Mesothelial cell of epicardium (in vitro differentiated cells): ENCODE results near the gene ST6GAL1. TPM values are rescaled to one million over a fixed set of nuclear protein-coding genes. Genes with fewer than 3 reads are reported as not detected.
A peak's percentile ranks its signal among the peaks of the same experiment; 100 is the strongest.
"Not testable (repeated sequence)": the region's sequence is repeated elsewhere in the genome, so short reads cannot be mapped to it uniquely, and the experiment has no call there.

Experiments used
- DNase-seq, 2 experiments: peaks; one replicate each; pipeline ENCODE4 v3.0.0; 2021; ENCODE audit warnings: low spot score in 2 of 2; ENCODE audit not compliant: unreplicated experiment in 2 of 2
- H3K27ac Mint-ChIP-seq: 2 replicates; pipeline ENCODE4 v1.8.0; 2021; ENCODE audit warnings: mixed read lengths
- H3K27me3 Mint-ChIP-seq: 2 replicates; pipeline ENCODE4 v1.8.0; 2021; ENCODE audit warnings: low read depth, mixed read lengths
- H3K36me3 Mint-ChIP-seq: 2 replicates; pipeline ENCODE4 v1.8.0; 2021; ENCODE audit warnings: mixed read lengths
- H3K4me1 Mint-ChIP-seq: 2 replicates; pipeline ENCODE4 v1.8.0; 2021; ENCODE audit warnings: mixed read lengths
- H3K4me3 Mint-ChIP-seq: 2 replicates; pipeline ENCODE4 v1.8.0; 2021; ENCODE audit warnings: mild to moderate bottlenecking, moderate library complexity, mixed read lengths
- H3K9me3 Mint-ChIP-seq: 2 replicates; pipeline ENCODE4 v1.8.0; 2021; ENCODE audit warnings: mixed read lengths
- total RNA-seq: library from RNA; stranded (reverse); gene quantifications from 3 replicates; pipeline ENCODE4 v1.2.1, GENCODE V29; 2021
- TF ChIP-seq, protein P1 (sequence below): fragments of 200-600 bp; sonication (generic); IDR thresholded peaks from one replicate; pipeline ENCODE4 v1.5.0; 2021; ENCODE audit warnings: antibody characterized with exemption; ENCODE audit not compliant: unreplicated experiment

ST6GAL1 gene
- total RNA-seq, 1 donor from 2014 or later: 50.3 TPM

DNA sequence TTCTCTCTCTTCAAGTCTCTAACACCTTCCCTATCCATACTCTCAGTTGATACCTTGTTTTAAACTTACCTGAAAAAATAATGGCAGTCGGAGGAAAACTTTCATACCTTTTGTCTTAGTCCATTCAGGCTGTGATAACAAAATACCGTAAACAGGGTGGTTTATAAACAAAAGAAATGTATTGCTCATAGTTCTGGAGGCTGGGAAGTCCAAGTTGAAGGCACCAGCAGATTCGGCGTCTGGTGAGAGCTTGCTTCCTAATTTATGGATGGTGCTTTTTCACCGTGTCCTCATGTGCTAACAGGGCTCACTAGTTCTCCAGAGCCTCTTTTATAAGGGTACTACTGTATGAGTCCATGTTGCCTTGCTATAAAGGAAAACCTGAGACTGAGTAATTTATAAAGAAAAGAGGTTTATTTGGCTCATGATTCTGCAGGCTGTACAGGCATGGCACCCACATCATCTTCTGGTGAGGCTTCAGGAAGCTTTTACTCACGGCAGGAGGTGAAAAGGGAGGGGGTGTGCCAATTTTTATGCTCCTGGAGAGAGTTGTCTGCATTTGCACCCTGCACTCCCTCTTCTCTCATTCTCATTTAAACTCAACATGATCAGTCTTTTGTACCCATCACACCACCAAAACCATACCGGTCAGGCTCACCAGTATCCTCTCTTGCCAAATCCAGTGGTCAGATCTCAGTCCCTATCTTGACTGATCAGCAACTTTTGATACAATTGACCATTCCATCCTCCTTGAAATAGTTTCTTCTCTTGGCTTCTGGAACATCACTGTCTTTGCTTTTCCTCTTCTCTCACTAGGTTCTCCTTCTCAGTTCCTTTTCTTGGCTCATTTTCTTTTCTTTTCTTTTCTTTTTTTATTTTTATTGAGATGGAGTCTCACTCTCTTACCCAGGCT, 21.6 kb downstream of the ST6GAL1 start:
- H3K4me1 Mint-ChIP-seq: peaks cover 9% of the 10 kb centered on the region
- DNase-seq: no peak
- TF ChIP-seq, protein P1, sequence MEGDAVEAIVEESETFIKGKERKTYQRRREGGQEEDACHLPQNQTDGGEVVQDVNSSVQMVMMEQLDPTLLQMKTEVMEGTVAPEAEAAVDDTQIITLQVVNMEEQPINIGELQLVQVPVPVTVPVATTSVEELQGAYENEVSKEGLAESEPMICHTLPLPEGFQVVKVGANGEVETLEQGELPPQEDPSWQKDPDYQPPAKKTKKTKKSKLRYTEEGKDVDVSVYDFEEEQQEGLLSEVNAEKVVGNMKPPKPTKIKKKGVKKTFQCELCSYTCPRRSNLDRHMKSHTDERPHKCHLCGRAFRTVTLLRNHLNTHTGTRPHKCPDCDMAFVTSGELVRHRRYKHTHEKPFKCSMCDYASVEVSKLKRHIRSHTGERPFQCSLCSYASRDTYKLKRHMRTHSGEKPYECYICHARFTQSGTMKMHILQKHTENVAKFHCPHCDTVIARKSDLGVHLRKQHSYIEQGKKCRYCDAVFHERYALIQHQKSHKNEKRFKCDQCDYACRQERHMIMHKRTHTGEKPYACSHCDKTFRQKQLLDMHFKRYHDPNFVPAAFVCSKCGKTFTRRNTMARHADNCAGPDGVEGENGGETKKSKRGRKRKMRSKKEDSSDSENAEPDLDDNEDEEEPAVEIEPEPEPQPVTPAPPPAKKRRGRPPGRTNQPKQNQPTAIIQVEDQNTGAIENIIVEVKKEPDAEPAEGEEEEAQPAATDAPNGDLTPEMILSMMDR: no peak
- H3K9me3 Mint-ChIP-seq: peaks cover 20% of the 10 kb centered on the region
- no peak overlapping the region for H3K27ac Mint-ChIP-seq
- H3K4me3 Mint-ChIP-seq: no peak overlapping the region
- H3K27me3 Mint-ChIP-seq: no peaks in the 10 kb centered on the region
- peaks cover 26% of the 10 kb centered on the region for H3K36me3 Mint-ChIP-seq

DNA sequence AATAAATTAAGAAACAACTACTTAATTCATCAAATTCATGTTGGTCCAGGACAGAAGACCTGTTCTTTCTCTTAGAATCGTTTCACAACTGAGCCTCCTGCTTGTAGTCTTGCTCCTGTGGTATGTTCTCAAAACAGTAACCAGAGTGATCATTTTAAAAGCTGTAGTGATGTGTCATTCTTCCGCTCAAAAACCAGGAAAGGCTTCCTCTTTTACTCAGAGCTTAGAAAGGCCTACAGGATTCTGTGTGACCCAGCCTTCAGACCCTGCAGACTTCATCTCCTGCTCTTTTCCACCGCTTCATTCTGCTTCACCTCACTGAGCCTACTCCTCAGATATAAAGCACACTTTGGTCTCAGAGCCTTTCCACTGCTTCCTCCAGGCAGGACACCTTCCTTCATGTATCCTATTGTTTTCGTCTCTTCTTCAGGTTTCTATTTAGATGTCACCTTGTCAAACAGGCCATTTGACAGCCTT, 22.7 kb downstream of the ST6GAL1 start:
- H3K4me1 Mint-ChIP-seq: peaks cover 4% of the 10 kb centered on the region
- no peak overlapping the region for H3K4me3 Mint-ChIP-seq
- no peak for DNase-seq
- no peaks in the 10 kb centered on the region for H3K27me3 Mint-ChIP-seq
- peaks cover 26% of the 10 kb centered on the region for H3K36me3 Mint-ChIP-seq
- TF ChIP-seq, protein P1: no peak
- H3K27ac Mint-ChIP-seq: no peak overlapping the region
- peaks cover 20% of the 10 kb centered on the region for H3K9me3 Mint-ChIP-seq

DNA sequence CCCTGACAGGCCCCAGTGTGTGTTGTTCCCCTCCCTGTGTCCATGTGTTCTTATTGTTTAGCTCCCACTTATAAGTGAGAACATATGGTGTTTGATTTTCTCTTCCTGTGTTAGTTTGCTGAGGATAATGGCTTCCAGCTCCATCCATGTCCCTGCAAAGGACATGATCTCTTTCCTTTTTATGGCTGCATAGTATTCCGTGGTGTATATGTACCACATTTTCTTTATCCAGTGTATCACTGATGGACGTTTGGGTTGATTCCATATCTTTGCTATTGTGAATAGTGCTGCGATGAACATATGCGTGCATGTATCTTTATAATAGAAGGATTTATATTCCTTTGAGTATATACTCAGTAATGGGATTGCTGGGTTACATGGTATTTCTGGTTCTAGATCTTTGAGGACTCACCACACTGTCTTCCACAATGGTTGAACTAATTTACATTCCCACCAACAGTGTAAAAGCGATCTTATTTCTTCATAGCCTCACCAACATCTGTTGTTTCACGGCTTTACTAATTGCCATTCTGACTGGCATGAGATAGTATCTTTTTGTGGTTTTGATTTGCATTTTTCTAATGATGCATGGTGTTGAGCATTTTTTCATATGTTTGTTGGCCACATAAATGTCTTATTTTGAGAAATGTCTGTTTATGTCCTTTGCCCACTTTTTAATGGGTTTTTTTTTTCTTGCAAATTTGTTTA, 23.8 kb downstream of the ST6GAL1 start:
- not testable (repeated sequence) for DNase-seq, H3K27ac Mint-ChIP-seq, H3K27me3 Mint-ChIP-seq, H3K4me1 Mint-ChIP-seq, H3K4me3 Mint-ChIP-seq
- H3K36me3 Mint-ChIP-seq: peaks cover 26% of the 10 kb centered on the region
- H3K9me3 Mint-ChIP-seq: peaks cover 20% of the 10 kb centered on the region

GRCh38 chr3:186955898-186956696, 25.8 kb downstream of the ST6GAL1 start:
- peaks cover 3% of the 10 kb centered on the region for H3K4me1 Mint-ChIP-seq
- H3K4me3 Mint-ChIP-seq: no peak overlapping the region
- H3K9me3 Mint-ChIP-seq: peaks cover 20% of the 10 kb centered on the region
- TF ChIP-seq, protein P1: no peak
- H3K27ac Mint-ChIP-seq: peak overlapping the region; percentile 21
- no peak for DNase-seq
- peaks cover 17% of the 10 kb centered on the region for H3K36me3 Mint-ChIP-seq
- no peaks in the 10 kb centered on the region for H3K27me3 Mint-ChIP-seq

DNA sequence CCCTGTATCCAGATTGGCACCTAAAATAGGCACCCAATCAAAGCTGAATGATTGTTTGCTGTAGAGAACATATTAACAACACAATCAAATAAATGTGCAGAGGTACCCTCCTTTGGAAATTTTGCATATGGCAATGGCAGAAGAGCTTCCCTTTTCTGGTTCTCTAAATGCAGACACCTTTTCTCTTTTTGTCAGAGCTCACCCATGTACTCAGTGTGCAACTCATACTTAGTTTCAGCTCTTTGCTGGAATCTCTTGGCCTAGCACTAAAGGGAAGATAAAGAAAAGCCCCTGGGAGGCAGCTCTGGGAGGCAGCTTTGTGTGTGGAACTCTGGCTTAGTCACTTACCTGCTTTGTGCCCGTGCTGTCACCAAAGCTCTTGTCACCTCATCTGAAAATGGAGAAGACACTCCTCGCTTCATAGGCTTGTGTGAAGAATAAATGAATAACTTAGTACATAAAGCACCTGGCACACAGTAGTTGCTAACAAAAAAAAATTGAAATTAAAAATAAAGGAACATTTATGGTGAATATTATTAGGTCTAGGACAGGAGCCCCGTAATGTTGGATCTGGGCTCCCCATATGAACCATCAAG, 28.8 kb downstream of the ST6GAL1 start:
- no peak overlapping the region for H3K4me3 Mint-ChIP-seq

More for the DNA sequence above, 28.8 kb downstream of the ST6GAL1 start:
- Mint-ChIP-seq H3K9me3 (peaks cover 7% of the 10 kb centered on the region), H3K36me3 (no peaks in the 10 kb centered on the region), H3K27ac (no peak overlapping the region), H3K27me3 (no peaks in the 10 kb centered on the region), H3K4me1 (peaks cover 3% of the 10 kb centered on the region)
- DNase-seq: no peak
- TF ChIP-seq, protein P1: no peak
